SH-SY5Y (cell line): Measurements from ENCODE around the gene SLC35F4.

Experiments
- GATA2 ChIP-seq: IDR thresholded peaks from 2 replicates; pipeline ENCODE4 v1.6.1; 2011; ENCODE audit warnings: mild to moderate bottlenecking, low read depth, low read length
- GATA3 ChIP-seq: IDR thresholded peaks from 2 replicates; pipeline ENCODE4 v1.6.1; 2011; ENCODE audit warnings: low read depth, mild to moderate bottlenecking, low read length, moderate library complexity

SLC35F4 gene

DNA sequence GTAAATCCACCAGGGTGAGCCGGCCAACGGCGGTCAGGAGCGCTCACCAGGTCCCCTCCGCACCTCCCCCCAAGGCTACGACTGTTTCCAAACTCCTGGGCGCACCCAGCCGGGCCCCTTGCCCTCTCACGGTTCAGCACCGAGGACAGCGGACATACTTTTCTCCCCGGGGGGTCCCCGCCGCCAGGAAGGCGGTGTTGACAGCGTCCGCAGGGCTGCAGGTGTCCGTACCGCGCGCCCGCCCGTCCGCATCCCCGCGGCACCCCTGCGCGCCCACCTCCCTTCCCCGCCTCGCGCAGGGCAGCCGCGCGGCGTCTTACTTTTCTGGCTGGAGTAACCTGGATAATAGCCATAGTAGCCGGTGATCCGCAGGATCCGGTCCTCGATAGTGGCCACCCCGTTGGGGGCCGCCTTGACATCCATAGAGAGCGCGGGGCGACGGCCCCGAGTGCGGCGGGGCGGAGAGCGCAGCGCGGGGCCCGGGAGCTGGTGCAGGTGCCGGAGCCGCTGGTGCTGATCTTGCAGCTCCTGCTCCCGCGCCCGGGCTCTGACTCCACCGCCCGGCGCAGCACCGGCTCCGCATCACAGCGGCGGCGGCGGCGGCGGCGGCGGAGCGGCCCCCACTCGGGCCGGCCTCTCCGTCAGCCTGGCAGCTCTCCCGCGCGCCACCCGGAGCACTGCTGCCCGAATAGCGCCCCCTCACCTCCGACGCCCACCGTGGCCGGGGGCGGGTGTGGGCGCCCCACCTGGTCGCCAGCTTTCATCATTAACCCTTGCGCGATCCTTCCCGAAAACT is at the start of gene SLC35F4:
Gene SLC35F4 (minus strand): TSS at position 690 of the 796 bp plus-strand sequence.
- TF ChIP-seq GATA3 (no peak), GATA2 (no peak)

DNA sequence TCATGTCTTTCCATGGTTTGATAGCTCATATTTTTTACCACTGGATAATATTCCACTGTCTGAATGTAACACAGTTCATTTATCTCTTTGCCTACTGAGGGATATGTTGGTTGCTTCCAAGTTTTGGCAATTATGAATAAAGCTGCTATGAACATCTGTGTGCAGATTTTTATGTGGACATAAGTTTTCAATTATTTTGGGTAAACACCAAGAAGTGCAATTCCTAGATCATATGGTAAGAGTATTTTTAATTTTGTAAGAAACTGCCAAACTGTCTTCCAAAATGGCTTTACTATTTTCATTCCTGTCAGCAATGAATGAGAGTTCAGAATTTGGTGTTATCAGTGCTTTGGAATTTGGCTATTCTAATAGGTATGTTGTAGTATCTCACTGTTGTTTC is 43.7 kb upstream of the SLC35F4 start:
- no peak for TF ChIP-seq GATA3
- no peak for TF ChIP-seq GATA2

DNA sequence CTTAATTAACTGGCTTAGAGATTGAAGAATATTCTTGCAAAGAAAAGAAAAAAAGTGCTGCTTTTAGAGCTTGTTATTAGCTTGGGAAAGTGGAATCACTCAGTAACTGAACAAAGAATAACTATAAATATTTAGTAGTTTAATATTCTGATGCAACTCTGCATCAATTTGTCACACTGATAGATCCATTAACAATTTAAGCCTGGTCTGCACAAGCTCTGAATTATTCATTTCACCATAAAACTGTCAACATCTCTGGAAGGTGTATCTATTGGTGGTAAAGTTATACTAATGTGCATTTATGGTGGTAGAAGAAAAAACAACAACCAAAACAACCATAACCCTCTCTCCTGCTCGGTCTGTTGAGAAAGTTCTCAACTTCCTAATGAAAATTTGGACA is 38.1 kb upstream of the SLC35F4 start:
- TF ChIP-seq GATA2 = no peak
- no peak for TF ChIP-seq GATA3

GRCh38 chr14:57898837-57899572 is 33.1 kb upstream of the SLC35F4 start:
- TF ChIP-seq GATA2 = no peak
- no peak for TF ChIP-seq GATA3

DNA sequence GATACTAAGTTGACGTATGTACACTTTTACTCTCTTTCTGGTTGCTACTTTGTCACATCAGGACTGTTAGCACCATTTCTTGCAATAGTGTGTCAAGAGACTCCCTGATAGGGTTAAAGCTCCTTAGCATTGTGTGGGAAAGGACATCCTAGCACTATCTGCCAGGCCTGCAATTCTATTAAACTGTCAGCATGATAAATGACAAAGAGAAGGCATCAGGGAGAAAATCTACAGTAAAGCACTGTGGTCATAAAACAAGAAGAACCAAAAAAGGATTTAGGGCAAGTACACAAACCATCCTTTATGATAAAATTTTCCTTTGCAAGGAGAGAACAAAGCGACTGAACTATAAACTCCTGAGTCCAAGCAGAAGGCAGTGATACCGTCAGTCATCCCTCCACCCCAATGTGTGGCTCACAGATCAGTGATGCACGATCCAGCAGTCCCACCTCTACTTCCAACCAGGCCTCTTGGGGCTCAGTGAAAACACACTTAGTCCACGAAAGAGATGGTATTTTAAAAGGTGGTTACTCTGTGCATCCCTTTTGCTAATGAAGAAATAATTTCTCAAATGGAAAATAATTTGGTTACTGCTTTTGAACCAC is 31.4 kb upstream of the SLC35F4 start:
- TF ChIP-seq GATA3 = no peak
- TF ChIP-seq GATA2 = no peak

- TF ChIP-seq GATA2 (no peak), GATA3 (no peak)
Measured at GRCh38 chr14:57889245-57889644, 23.4 kb upstream of the SLC35F4 start.

DNA sequence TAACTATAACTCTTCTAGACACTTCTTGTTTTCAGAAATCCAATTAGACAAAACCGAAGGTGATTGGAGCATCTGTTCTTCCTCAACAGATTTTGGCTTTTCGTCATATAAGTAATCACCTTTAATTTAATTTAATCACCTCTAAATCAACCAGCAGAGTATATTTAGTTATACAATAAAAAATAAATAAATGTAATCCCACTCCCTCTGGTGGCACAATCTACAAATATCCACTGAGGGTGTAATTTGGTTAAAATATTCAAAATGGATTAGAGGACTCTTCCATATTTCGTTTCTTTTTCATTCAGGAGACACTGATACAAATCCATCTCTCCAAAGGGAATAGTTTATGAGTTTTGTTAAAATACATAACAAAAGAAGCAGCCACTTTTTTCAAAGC is 18.3 kb upstream of the SLC35F4 start:
- no peak for TF ChIP-seq GATA3
- no peak for TF ChIP-seq GATA2

DNA sequence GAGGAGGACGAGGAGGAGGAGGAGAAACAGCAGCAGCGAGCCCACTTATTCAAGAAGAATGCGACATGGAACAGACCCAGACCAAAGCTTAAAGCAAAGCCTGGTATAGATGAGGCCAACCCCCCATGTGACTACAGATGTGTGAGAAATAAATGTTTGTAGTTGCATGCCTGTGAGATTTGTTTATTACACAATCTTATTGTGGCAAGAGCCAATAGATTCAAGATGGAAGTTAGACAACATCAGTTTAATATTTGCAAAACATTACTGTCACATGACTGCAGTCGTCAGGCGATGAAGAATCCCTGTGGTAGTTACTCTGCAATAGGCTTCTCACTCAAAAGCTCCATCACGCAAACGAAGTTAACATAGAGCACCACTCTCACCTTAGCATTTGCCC is 17.2 kb upstream of the SLC35F4 start:
- TF ChIP-seq GATA3 (no peak), GATA2 (no peak)

DNA sequence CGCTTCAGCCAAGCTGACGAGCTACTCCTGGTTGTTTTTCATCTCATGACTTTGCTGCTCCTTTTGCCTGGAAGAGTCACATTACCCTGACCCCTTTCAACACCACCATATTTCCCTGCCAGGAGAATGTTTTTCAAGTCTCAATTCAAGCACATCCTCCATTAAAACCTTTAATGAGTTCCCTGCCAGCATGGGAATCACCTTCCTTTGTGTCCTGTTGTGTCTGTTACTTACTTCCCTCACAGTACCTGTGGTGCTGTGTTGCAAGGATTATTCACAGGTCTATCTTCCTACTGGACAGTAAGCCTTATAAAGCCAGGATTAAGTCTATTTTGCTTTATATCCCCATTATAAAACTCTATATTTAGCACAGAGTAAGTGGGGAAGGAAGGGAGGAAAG is 13.6 kb upstream of the SLC35F4 start:
- no peak for TF ChIP-seq GATA3
- TF ChIP-seq GATA2 = no peak

DNA sequence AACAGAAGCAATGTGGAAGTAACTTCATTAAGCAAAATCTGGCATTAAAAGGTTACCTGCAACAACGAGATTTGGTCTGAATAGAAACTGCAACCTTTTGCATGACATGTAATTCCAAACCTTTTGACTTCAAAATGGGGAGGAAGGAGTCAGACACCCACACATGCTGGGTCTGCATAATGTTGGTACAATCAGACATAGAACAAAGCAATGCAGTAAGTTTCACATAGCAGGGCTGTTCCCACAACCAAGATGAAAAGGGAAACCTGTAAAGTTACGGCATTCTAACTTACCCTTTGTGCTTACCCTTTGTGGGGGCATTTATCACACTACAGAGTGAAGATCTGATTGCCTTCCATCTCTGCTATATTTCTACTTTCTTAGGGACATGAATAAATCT is 10.1 kb upstream of the SLC35F4 start:
- no peak for TF ChIP-seq GATA3

GRCh38 chr14:57875296-57875695 is 9.4 kb upstream of the SLC35F4 start:
- TF ChIP-seq GATA2 = no peak
- TF ChIP-seq GATA3 = no peak

DNA sequence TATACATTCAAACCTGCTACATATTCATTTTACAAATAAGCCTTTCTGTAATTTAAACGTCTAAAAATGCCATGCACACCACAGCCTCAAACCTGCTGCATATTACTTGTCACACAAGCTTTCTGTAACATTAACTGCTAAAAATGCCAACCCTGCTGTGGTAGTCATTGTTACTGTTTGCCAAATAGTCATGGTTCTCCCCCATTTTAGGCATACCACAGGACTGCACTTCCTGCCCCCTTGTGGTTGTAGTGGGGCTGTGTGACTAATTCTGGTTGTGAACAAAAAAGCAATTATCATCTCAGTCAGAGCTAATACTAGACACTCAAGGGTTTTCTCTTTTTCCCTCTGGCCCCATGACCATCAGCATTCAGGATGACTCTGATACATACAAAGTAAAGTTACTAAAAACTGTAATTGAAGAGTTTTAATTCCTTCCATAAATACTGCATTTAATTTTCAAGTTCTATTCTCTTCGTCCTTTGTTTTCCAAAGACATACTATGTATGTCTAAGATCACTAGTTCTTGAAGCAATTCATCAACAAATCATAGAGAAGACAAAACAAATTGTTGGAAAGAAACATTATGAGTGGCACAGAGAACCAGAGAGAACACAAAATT is 5.7 kb upstream of the SLC35F4 start:
- no peak for TF ChIP-seq GATA2
- TF ChIP-seq GATA3 = no peak

- no peak for TF ChIP-seq GATA2
- no peak for TF ChIP-seq GATA3
Measured at GRCh38 chr14:57870686-57871457, 5.0 kb upstream of the SLC35F4 start.

GRCh38 chr14:57869617-57870016 is 3.7 kb upstream of the SLC35F4 start:
- TF ChIP-seq GATA3 (no peak), GATA2 (no peak)
